ENCODE measurements around the gene NUP93.
A peak's percentile ranks its signal among the peaks of the same experiment; 100 is the strongest.

Gene NUP93

GRCh38 chr16:56769677-56770076, 39.7 kb downstream of the NUP93 start:
- no peak for TF ChIP-seq ZNF202 (tag by site-specific recombination; IDR thresholded peaks at IDR 0.05; ENCODE audit: borderline replicate concordance)
- no peak for TF ChIP-seq ZNF488 (tag by site-specific recombination; IDR thresholded peaks at IDR 0.05)
- TF ChIP-seq ZNF239 (tag by site-specific recombination; IDR thresholded peaks at IDR 0.05), result no peak
- no peak for TF ChIP-seq KLF9 (tag by site-specific recombination; IDR thresholded peaks at IDR 0.05; ENCODE audit: low read depth)
- no peak for TF ChIP-seq ZFP3 (tag by site-specific recombination; IDR thresholded peaks at IDR 0.05; ENCODE audit: low read depth)
- no peak for TF ChIP-seq ELK4 (IDR thresholded peaks at IDR 0.05; ENCODE audit: borderline replicate concordance, low read depth, low read length)
- no peak for TF ChIP-seq HIC1 (tag by site-specific recombination; IDR thresholded peaks at IDR 0.05)
- TF ChIP-seq ZNF311 (tag by site-specific recombination; IDR thresholded peaks at IDR 0.05; ENCODE audit: borderline replicate concordance), result no peak
- TF ChIP-seq YY2 (tag by site-specific recombination; IDR thresholded peaks at IDR 0.05), result no peak
- TF ChIP-seq GFI1B (tag by site-specific recombination; IDR thresholded peaks at IDR 0.05), result no peak
- TF ChIP-seq ZSCAN16 (tag by site-specific recombination; IDR thresholded peaks at IDR 0.05), result no peak
- TF ChIP-seq ZNF174 (tag by site-specific recombination; IDR thresholded peaks at IDR 0.05), result no peak
- H3K4me3 ChIP-seq (ENCODE audit: low read depth, low read length), result no peak overlapping the region
- no peaks in the 10 kb centered on the region for H3K4me1 ChIP-seq (ENCODE audit: control insufficient read depth, insufficient read depth, low read length)
- H3K36me3 ChIP-seq (ENCODE audit: control insufficient read depth in 2 of 2, insufficient read depth in 1 of 2, low read length in 2 of 2), result peaks cover 0 to 12% of the 10 kb centered on the region in 2 experiments; a peak in 1 of 3 replicates
- ChIA-PET CTCF (no interaction called here), POLR2A (no interaction called here)
- H3K27ac ChIP-seq (ENCODE audit: extremely low read depth, low read depth, low read length), result no peak overlapping the region
- no peaks in the 10 kb centered on the region for H3K9me3 ChIP-seq (ENCODE audit: control insufficient read depth, insufficient read depth, low read depth, low read length)

- peaks cover 0 to 4% of the 10 kb centered on the region in 2 experiments; a peak in 1 of 3 replicates for H3K36me3 ChIP-seq (ENCODE audit: control insufficient read depth in 2 of 2, insufficient read depth in 1 of 2, low read length in 2 of 2)
- H3K9me3 ChIP-seq (ENCODE audit: control insufficient read depth, insufficient read depth, low read depth, low read length), result no peaks in the 10 kb centered on the region
- ChIA-PET CTCF (interaction anchor here (0.5 to 1.4 kb wide), 3 partner anchors 22 to 1272 kb away, joined by 3 to 5 read pairs (median 4); no protein-coding TSS in a partner anchor), POLR2A (no interaction called here)
- H3K27ac ChIP-seq (ENCODE audit: extremely low read depth, low read depth, low read length), result no peak overlapping the region
- no peak overlapping the region for H3K4me3 ChIP-seq (ENCODE audit: low read depth, low read length)
- peaks cover 4% of the 10 kb centered on the region; the same call in 1 of the 2 replicates for H3K4me1 ChIP-seq (ENCODE audit: control insufficient read depth, insufficient read depth, low read length)
- TF ChIP-seq KLF17 (tag by site-specific recombination; IDR thresholded peaks at IDR 0.05) (no peak), ZNF366 (tag by site-specific recombination; conservative IDR thresholded peaks at IDR 0.05) (0 out of 2 replicates have a peak, but pooled peaks have one; percentile 26), CTCF (tag by site-specific recombination; IDR thresholded peaks at IDR 0.05) (no peak), PBX3 (CRISPR knock-in tag; IDR thresholded peaks at IDR 0.05) (no peak), BCL11A (tag by site-specific recombination; IDR thresholded peaks at IDR 0.05; ENCODE audit: low read depth) (no peak), ZNF501 (tag by site-specific recombination; IDR thresholded peaks at IDR 0.05) (no peak), SCRT1 (tag by site-specific recombination; IDR thresholded peaks at IDR 0.05; ENCODE audit: borderline replicate concordance) (no peak), ZBTB17 (tag by site-specific recombination; IDR thresholded peaks at IDR 0.05) (no peak), GLI2 (tag by site-specific recombination; IDR thresholded peaks at IDR 0.05; ENCODE audit: borderline replicate concordance, low read depth) (no peak), PRDM4 (tag by site-specific recombination; IDR thresholded peaks at IDR 0.05) (no peak)
Observed at GRCh38 chr16:56771558-56772279, 41.8 kb downstream of the NUP93 start.

Measured in HEK293 (cell line).